Measurements from ENCODE around the gene DOCK9. TPM values are rescaled to one million over a fixed set of nuclear protein-coding genes. Genes with fewer than 3 reads are reported as not detected.

Gene DOCK9
- total and polyA plus RNA-seq, 8 donors: 98.3 to 158 (median 109) TPM

DNA sequence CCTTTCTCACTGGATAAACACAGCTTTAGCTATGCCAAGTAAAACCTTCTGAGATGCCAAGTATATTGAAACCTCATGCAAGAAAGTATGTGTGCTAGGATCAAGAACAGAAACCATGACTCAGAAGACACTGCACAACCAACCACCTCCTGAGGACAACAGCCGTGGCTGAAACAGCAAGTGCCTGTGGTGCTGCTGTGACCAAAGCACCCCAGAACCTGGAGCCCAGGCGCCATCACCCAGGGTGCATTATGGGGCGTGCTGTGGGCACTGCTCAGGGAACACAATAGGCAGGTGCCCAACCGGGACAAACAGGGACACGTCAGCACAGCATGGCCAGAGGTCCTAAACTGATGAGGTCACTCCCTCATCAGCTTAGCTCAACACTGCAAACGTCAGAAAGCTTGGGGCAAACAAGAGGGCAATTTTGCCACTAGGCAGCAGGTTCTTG is 124.1 kb downstream of the DOCK9 start:
- H3K27ac ChIP-seq: no peak overlapping the region
- H3K4me3 ChIP-seq: no peak overlapping the region
- TF ChIP-seq CTCF (IDR thresholded peaks at IDR 0.05): no peak
- H3K9me3 ChIP-seq: no peaks in the 10 kb centered on the region
- intact Hi-C loops (cut with DNase I): no loop called here
- peaks cover 0 to 2% of the 10 kb centered on the region in 2 donors for H3K4me1 ChIP-seq
- H3K36me3 ChIP-seq: peaks cover 0 to 29% of the 10 kb centered on the region in 2 donors
- H3K27me3 ChIP-seq: no peaks in the 10 kb centered on the region
- ATAC-seq (no peak), DNase-seq (no peak)

- no peaks in the 10 kb centered on the region for H3K9me3 ChIP-seq
- ATAC-seq (no peak), DNase-seq (no peak)
- no peaks in the 10 kb centered on the region for H3K27me3 ChIP-seq
- no peak for TF ChIP-seq CTCF (IDR thresholded peaks at IDR 0.05)
- intact Hi-C loops (cut with DNase I): no loop called here
- no peak overlapping the region for H3K27ac ChIP-seq
- H3K4me1 ChIP-seq: peaks cover 0 to 2% of the 10 kb centered on the region in 2 donors
- peaks cover 0 to 42% of the 10 kb centered on the region in 2 donors for H3K36me3 ChIP-seq
- H3K4me3 ChIP-seq: no peak overlapping the region
These were observed 126.6 kb downstream of the DOCK9 start for GRCh38 chr13:98851276-98851675.

GRCh38 chr13:98848746-98849145 is 129.1 kb downstream of the DOCK9 start:
- H3K4me3 ChIP-seq: no peak overlapping the region

GRCh38 chr13:98847780-98848179 is 130.1 kb downstream of the DOCK9 start:
- no peaks in the 10 kb centered on the region for H3K4me1 ChIP-seq
- intact Hi-C loops (cut with DNase I): no loop called here
- ATAC-seq (no peak), DNase-seq (no peak)
- no peaks in the 10 kb centered on the region for H3K27me3 ChIP-seq
- H3K9me3 ChIP-seq: no peaks in the 10 kb centered on the region
- peaks cover 0 to 46% of the 10 kb centered on the region in 2 donors for H3K36me3 ChIP-seq
- TF ChIP-seq CTCF (IDR thresholded peaks at IDR 0.05): no peak
- H3K27ac ChIP-seq: no peak overlapping the region
- no peak overlapping the region for H3K4me3 ChIP-seq

More at GRCh38 chr13:98848746-98849145, 129.1 kb downstream of the DOCK9 start:
- intact Hi-C loops (cut with DNase I): no loop called here
- Histone ChIP-seq H3K27me3 (no peaks in the 10 kb centered on the region), H3K27ac (no peak overlapping the region), H3K9me3 (no peaks in the 10 kb centered on the region), H3K36me3 (peaks cover 0 to 48% of the 10 kb centered on the region in 2 donors), H3K4me1 (no peaks in the 10 kb centered on the region)
- TF ChIP-seq CTCF (IDR thresholded peaks at IDR 0.05): no peak
- ATAC-seq (no peak), DNase-seq (no peak)

DNA sequence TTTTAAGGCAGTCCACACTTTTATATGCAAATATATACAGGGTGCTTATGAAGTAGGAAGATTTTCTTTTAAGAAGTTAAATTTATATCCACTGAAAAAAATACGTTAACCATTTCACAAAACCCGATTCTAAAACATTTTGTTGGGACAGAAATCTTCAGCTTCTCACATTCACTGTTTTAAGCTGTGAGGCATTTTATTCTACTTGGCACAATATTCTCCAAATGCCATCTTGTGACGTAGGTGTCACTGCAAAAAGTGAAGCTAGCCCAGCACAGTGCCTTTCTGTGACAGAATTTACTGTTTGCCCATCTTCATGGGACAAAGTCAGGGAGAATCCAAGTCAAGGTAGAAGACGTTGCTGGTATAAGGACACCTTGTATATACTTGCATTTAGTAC is 130.9 kb downstream of the DOCK9 start:
- Histone ChIP-seq H3K4me3 (no peak overlapping the region), H3K4me1 (no peaks in the 10 kb centered on the region), H3K27me3 (no peaks in the 10 kb centered on the region), H3K9me3 (no peaks in the 10 kb centered on the region), H3K36me3 (peaks cover 0 to 50% of the 10 kb centered on the region in 2 donors), H3K27ac (no peak overlapping the region)
- ATAC-seq: no peak
- TF ChIP-seq CTCF (IDR thresholded peaks at IDR 0.05): no peak
- DNase-seq: no peak
- intact Hi-C loops (cut with DNase I): no loop called here
